GM23338 (cell line): ENCODE results near the gene ARL5C. TPM values are rescaled to one million over a fixed set of nuclear protein-coding genes. Genes with fewer than 3 reads are reported as not detected.

Experiments used
- ATAC-seq: fragments of 200-7000 bp; cut with Tn5 transposase; 3 replicates; pipeline ENCODE4 v1.9.1; 2020
- DNase-seq: peaks from one replicate; pipeline ENCODE4 v3.0.0-alpha.2; 2015; ENCODE audit warnings: low spot score
- H2AFZ ChIP-seq: fragments of 200-600 bp; sonication (generic); 2 replicates; pipeline ENCODE4 v1.8.0; 2016; ENCODE audit warnings: antibody characterized with exemption, mild to moderate bottlenecking, moderate library complexity
- H3F3A ChIP-seq: fragments of 200-600 bp; sonication (generic); replicated peaks from 2 replicates; pipeline ENCODE4 v1.8.0; 2017; ENCODE audit warnings: antibody characterized with exemption, mixed run types, low read depth
- H3K27ac ChIP-seq: fragments of 200-600 bp; sonication (generic); 2 replicates; pipeline ENCODE4 v1.6.1; 2016; ENCODE audit warnings: low read depth
- H3K27me3 ChIP-seq: fragments of 200-600 bp; sonication (generic); 2 replicates; pipeline ENCODE4 v1.8.0; 2016; ENCODE audit warnings: mild to moderate bottlenecking, mixed run types, moderate library complexity; ENCODE audit not compliant: insufficient read depth
- H3K36me3 ChIP-seq: fragments of 200-600 bp; sonication (generic); 2 replicates; pipeline ENCODE4 v1.8.0; 2016; ENCODE audit warnings: mild to moderate bottlenecking; ENCODE audit not compliant: insufficient read depth
- H3K4me1 ChIP-seq: fragments of 200-600 bp; sonication (generic); 2 replicates; pipeline ENCODE4 v1.8.0; 2016; ENCODE audit warnings: mild to moderate bottlenecking, moderate library complexity; ENCODE audit not compliant: insufficient read depth
- H3K4me2 ChIP-seq: fragments of 200-600 bp; sonication (generic); 2 replicates; pipeline ENCODE4 v1.7.1; 2017; ENCODE audit warnings: mixed run types
- H3K4me3 ChIP-seq: fragments of 200-600 bp; sonication (generic); 2 replicates; pipeline ENCODE4 v1.6.1; 2016; ENCODE audit warnings: mixed run types
- H3K79me2 ChIP-seq: fragments of 200-600 bp; sonication (generic); replicated peaks from 2 replicates; pipeline ENCODE4 v1.8.0; 2017; ENCODE audit warnings: mild to moderate bottlenecking; ENCODE audit not compliant: insufficient read depth
- H3K9me2 ChIP-seq: fragments of 200-600 bp; sonication (generic); 2 replicates; pipeline ENCODE4 v1.8.0; 2017; ENCODE audit not compliant: insufficient read depth
- H4K20me1 ChIP-seq: fragments of 200-600 bp; sonication (generic); replicated peaks from 2 replicates; pipeline ENCODE4 v1.8.0; 2017; ENCODE audit warnings: mild to moderate bottlenecking; ENCODE audit not compliant: insufficient read depth
- H3K27ac Mint-ChIP-seq: 2 replicates; pipeline ENCODE4 v1.8.0; 2020; ENCODE audit warnings: inconsistent platforms, mild to moderate bottlenecking, moderate library complexity, mixed read lengths
- H3K27me3 Mint-ChIP-seq: 3 replicates; pipeline ENCODE4 v1.8.0; 2022; ENCODE audit warnings: low read depth, mild to moderate bottlenecking, moderate library complexity, mixed read lengths, inconsistent platforms; ENCODE audit not compliant: insufficient read depth, poor library complexity
- H3K36me3 Mint-ChIP-seq: 3 replicates; pipeline ENCODE4 v1.8.0; 2021; ENCODE audit warnings: low read depth, mild to moderate bottlenecking, inconsistent platforms, moderate library complexity, mixed read lengths
- H3K4me1 Mint-ChIP-seq: 3 replicates; pipeline ENCODE4 v1.8.0; 2020; ENCODE audit warnings: mild to moderate bottlenecking, inconsistent platforms, mixed read lengths
- H3K4me3 Mint-ChIP-seq: 3 replicates; pipeline ENCODE4 v1.8.0; 2021; ENCODE audit warnings: moderate library complexity, mild to moderate bottlenecking, inconsistent platforms, mixed read lengths
- H3K9me3 Mint-ChIP-seq: 3 replicates; pipeline ENCODE4 v1.8.0; 2020; ENCODE audit warnings: moderate library complexity, mild to moderate bottlenecking, inconsistent platforms, mixed read lengths
- ETS1 ChIP-seq: IDR thresholded peaks from 2 replicates; pipeline ENCODE4 v1.6.1; 2016; ENCODE audit warnings: antibody characterized with exemption
- JUNB ChIP-seq: IDR thresholded peaks from one replicate; pipeline ENCODE4 v1.6.1; 2016; ENCODE audit warnings: antibody characterized with exemption; ENCODE audit not compliant: unreplicated experiment
- STAT1 ChIP-seq: IDR thresholded peaks from one replicate; pipeline ENCODE4 v1.6.1; 2016; ENCODE audit warnings: antibody characterized with exemption; ENCODE audit not compliant: unreplicated experiment
- ZNF114 ChIP-seq: fragments of 250-450 bp; sonication (Bioruptor Pico); IDR thresholded peaks from 2 replicates; pipeline ENCODE4 v1.5.0; 2020; ENCODE audit warnings: mild to moderate bottlenecking, moderate library complexity
- ZNF331 ChIP-seq: fragments of 250-450 bp; sonication (Bioruptor Pico); IDR thresholded peaks from 2 replicates; pipeline ENCODE4 v1.5.0; 2020; ENCODE audit warnings: low read depth, mild to moderate bottlenecking, moderate library complexity
- polyA plus RNA-seq: library from polyadenylated mRNA; unstranded; fragments of >200 nt; fragmentation: Nextera tagmentation; extraction: Ambion mirVana; gene quantifications from 2 replicates; pipeline ENCODE4 v1.2.1, GENCODE V29; 2016
- total RNA-seq: library from RNA; depleted of rRNA; stranded (reverse); fragments of >200 nt; shearing (Covaris generic); gene quantifications from 2 replicates; pipeline ENCODE4 v1.2.3, GENCODE V29; 2014
- TF ChIP-seq, protein P1 (sequence below): fragments of 250-450 bp; sonication (Bioruptor Pico); IDR thresholded peaks from 2 replicates; pipeline ENCODE4 v1.5.0; 2020; ENCODE audit warnings: mild to moderate bottlenecking, moderate library complexity

The ARL5C gene
- total and polyA plus RNA-seq, 2 experiments from 2014 or later = not detected

DNA sequence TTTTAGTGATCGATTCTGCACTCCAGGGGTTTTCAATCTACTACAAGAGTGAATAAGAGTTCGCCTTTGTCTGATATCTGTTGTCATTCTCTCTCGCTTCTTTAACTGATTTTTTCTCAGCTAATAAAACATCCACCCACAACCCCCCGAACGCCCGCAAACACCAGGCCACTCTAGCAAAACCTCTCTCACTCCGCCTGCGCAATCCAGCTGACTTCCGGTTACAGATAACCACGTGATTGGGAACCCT is 33.8 kb upstream of the ARL5C start (continued):
- TF ChIP-seq, protein P1, sequence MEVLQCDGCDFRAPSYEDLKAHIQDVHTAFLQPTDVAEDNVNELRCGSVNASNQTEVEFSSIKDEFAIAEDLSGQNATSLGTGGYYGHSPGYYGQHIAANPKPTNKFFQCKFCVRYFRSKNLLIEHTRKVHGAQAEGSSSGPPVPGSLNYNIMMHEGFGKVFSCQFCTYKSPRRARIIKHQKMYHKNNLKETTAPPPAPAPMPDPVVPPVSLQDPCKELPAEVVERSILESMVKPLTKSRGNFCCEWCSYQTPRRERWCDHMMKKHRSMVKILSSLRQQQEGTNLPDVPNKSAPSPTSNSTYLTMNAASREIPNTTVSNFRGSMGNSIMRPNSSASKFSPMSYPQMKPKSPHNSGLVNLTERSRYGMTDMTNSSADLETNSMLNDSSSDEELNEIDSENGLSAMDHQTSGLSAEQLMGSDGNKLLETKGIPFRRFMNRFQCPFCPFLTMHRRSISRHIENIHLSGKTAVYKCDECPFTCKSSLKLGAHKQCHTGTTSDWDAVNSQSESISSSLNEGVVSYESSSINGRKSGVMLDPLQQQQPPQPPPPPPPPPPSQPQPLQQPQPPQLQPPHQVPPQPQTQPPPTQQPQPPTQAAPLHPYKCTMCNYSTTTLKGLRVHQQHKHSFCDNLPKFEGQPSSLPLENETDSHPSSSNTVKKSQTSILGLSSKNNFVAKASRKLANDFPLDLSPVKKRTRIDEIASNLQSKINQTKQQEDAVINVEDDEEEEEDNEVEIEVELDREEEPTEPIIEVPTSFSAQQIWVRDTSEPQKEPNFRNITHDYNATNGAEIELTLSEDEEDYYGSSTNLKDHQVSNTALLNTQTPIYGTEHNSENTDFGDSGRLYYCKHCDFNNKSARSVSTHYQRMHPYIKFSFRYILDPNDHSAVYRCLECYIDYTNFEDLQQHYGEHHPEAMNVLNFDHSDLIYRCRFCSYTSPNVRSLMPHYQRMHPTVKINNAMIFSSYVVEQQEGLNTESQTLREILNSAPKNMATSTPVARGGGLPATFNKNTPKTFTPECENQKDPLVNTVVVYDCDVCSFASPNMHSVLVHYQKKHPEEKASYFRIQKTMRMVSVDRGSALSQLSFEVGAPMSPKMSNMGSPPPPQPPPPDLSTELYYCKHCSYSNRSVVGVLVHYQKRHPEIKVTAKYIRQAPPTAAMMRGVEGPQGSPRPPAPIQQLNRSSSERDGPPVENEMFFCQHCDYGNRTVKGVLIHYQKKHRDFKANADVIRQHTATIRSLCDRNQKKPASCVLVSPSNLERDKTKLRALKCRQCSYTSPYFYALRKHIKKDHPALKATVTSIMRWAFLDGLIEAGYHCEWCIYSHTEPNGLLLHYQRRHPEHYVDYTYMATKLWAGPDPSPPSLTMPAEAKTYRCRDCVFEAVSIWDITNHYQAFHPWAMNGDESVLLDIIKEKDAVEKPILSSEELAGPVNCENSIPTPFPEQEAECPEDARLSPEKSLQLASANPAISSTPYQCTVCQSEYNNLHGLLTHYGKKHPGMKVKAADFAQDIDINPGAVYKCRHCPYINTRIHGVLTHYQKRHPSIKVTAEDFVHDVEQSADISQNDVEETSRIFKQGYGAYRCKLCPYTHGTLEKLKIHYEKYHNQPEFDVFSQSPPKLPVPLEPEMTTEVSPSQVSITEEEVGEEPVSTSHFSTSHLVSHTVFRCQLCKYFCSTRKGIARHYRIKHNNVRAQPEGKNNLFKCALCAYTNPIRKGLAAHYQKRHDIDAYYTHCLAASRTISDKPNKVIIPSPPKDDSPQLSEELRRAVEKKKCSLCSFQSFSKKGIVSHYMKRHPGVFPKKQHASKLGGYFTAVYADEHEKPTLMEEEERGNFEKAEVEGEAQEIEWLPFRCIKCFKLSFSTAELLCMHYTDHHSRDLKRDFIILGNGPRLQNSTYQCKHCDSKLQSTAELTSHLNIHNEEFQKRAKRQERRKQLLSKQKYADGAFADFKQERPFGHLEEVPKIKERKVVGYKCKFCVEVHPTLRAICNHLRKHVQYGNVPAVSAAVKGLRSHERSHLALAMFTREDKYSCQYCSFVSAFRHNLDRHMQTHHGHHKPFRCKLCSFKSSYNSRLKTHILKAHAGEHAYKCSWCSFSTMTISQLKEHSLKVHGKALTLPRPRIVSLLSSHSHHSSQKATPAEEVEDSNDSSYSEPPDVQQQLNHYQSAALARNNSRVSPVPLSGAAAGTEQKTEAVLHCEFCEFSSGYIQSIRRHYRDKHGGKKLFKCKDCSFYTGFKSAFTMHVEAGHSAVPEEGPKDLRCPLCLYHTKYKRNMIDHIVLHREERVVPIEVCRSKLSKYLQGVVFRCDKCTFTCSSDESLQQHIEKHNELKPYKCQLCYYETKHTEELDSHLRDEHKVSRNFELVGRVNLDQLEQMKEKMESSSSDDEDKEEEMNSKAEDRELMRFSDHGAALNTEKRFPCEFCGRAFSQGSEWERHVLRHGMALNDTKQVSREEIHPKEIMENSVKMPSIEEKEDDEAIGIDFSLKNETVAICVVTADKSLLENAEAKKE (CRISPR knock-in tag) = no peak
- no peak for TF ChIP-seq ZNF114 (CRISPR knock-in tag)

- Histone ChIP-seq H3K27me3 (no peaks in the 10 kb centered on the region), H3K4me1 (peaks cover 45% of the 10 kb centered on the region), H3K36me3 (peaks cover 29% of the 10 kb centered on the region), H3K4me2 (peak overlapping the region; percentile 89), H3K9me2 (no peaks in the 10 kb centered on the region), H4K20me1 (peaks cover 21% of the 10 kb centered on the region), H3K79me2 (peaks cover 50% of the 10 kb centered on the region), H3K27ac (peak overlapping the region; percentile 89), H2AFZ (peak overlapping the region; percentile 81; the same call in 1 of the 2 replicates), H3F3A (peaks cover 36% of the 10 kb centered on the region), H3K4me3 (peak overlapping the region; percentile 93)
- H3K9me3 Mint-ChIP-seq = no peaks in the 10 kb centered on the region; the same call in 2 of the 3 replicates
- H3K27me3 Mint-ChIP-seq = peaks cover 25% of the 10 kb centered on the region
- peaks cover 55% of the 10 kb centered on the region for H3K4me1 Mint-ChIP-seq
- peak overlapping the region; percentile 82 for H3K27ac Mint-ChIP-seq
- TF ChIP-seq ZNF114 (CRISPR knock-in tag) = no peak
- TF ChIP-seq STAT1 = no peak
- no peak for TF ChIP-seq ETS1
- no peak for TF ChIP-seq JUNB
- no peak for TF ChIP-seq ZNF331 (CRISPR knock-in tag)
- peaks cover 41% of the 10 kb centered on the region for H3K36me3 Mint-ChIP-seq
- H3K4me3 Mint-ChIP-seq = peak overlapping the region; percentile 88
- ATAC-seq = no peak
- no peak for DNase-seq
These were observed 32.2 kb upstream of the ARL5C start for GRCh38 chr17:39198186-39198566.
